ENCODE measurements around the gene IQGAP1.

DNA sequence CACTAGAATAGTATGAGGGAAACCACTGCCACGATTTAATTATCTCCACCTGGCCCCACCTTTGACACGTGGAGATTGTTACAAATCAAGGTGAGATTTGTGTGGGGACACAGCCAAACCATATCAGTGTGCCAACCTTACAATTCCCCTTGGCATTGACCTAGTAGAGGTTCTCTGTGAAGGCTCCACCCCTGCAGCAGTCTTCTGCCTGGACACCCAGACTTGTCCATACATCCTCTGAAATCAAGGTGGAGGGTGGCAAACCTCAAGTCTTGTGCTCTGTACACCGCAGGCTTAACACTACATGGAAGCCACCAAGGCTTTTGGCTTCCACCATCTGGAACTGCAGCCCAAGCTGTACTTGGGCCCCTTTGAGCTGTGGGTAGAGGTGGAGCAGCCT is 8.8 kb upstream of the IQGAP1 start:
- TF ChIP-seq, protein P1, sequence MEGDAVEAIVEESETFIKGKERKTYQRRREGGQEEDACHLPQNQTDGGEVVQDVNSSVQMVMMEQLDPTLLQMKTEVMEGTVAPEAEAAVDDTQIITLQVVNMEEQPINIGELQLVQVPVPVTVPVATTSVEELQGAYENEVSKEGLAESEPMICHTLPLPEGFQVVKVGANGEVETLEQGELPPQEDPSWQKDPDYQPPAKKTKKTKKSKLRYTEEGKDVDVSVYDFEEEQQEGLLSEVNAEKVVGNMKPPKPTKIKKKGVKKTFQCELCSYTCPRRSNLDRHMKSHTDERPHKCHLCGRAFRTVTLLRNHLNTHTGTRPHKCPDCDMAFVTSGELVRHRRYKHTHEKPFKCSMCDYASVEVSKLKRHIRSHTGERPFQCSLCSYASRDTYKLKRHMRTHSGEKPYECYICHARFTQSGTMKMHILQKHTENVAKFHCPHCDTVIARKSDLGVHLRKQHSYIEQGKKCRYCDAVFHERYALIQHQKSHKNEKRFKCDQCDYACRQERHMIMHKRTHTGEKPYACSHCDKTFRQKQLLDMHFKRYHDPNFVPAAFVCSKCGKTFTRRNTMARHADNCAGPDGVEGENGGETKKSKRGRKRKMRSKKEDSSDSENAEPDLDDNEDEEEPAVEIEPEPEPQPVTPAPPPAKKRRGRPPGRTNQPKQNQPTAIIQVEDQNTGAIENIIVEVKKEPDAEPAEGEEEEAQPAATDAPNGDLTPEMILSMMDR (IDR thresholded peaks at IDR 0.05), result no peak
- no peak for TF ChIP-seq POLR2A (IDR thresholded peaks at IDR 0.05)
